HG03520 (cell line): ENCODE results near the gene GNG11.

ENCODE experiments used
- ATAC-seq: cut with Tn5 transposase; IDR thresholded peaks from one replicate; pipeline ENCODE4 v1.9.1; 2021; ENCODE audit warnings: mild to moderate bottlenecking, moderate library complexity; ENCODE audit not compliant: unreplicated experiment

Gene GNG11

DNA sequence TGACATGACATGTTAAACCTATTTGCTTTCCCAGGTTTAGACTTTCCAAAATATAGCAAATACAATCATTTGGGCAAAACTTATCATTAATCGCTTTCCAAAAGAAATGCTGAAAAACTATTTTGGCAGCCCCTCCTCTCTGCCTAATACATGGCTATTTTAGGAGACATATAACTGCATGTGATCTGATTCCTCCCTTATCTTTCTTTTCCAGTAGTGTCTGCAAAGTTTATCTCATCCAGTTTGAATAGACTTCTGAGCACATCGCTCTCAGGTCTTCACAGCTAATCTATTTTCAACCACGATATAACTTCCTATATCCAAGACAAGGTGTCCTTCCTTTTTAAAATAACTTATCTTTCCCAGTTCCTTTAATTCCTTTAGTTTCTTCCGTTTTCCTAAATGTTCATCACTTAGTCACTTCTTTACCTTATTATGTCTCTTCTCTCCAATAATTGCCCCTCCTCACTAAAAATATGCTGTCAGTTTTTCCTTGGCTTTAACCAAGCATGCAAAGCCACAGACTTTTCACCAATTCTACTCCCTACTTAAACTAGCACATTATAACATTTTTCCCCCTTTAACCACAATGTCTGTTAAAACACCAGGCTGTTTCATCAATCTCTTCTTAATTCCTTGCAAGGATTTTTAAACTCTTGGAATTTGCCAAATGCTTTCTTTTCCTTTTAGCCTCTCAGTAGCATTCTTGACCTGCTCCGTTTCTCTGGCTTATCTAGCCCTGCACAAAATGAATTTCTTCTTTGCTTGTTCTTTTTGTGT is 24.4 kb downstream of the GNG11 start:
- ATAC-seq = no peak

DNA sequence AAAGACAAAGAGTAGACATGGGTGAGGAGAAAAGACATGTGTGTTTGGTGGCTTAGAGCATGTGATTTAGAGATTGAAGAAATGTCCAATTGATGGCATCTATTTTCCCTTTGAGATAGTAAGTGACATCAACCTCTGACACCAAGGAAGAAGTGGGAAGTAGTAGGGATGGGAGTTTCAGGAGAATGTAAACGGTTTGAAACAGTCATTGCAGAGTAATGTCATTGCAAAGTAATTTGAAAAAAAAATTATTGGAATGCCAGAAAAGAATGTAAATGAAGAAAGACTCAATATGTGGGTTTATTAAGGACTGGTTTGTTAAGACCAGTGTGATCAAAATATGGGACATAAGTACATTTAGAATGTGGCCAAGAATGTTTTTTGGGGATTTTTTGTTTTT is 26.6 kb downstream of the GNG11 start:
- no peak for ATAC-seq

- no peak for ATAC-seq
Measured at GRCh38 chr7:93948873-93949272, 27.3 kb downstream of the GNG11 start.

- ATAC-seq = no peak
Measured at GRCh38 chr7:93949423-93949822, 27.9 kb downstream of the GNG11 start.

DNA sequence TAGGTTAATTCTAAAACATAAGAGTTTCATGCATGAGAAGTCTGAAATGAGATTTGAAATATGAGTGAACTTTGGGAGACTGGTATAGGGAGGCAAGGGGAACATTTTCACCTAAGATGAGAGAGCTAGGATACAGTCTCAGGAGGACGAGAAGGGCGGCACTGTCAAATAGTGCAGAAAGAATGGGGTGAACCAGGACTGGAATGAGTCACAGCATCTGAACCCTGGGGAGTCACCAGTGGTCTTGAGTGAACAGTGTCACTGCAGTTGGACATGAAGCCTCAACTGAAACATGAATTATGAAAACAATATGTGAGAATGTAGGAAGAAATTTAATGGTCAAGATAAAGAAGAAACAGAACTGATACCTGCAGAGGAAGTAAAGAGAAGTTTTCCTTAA is 33.8 kb downstream of the GNG11 start:
- peak; percentile 93 for ATAC-seq

DNA sequence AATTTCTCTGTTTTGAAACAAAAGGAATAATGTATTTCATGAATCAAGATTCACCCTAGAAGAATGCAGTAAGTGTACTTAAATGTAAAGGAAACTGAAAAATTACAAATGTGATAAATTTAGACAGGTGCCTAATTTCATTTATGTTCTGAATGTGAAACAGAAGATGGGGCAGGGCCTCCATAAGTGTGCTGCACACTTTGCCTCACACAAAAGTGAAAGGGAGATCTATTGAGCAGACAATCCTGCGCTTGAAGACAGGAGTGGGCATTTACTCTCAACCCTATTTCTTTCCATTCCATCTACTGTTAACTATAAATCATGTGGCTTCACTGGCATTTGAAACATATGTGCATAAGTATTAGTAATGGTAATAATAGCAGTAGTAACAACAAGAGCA is 36.2 kb downstream of the GNG11 start:
- ATAC-seq = no peak

DNA sequence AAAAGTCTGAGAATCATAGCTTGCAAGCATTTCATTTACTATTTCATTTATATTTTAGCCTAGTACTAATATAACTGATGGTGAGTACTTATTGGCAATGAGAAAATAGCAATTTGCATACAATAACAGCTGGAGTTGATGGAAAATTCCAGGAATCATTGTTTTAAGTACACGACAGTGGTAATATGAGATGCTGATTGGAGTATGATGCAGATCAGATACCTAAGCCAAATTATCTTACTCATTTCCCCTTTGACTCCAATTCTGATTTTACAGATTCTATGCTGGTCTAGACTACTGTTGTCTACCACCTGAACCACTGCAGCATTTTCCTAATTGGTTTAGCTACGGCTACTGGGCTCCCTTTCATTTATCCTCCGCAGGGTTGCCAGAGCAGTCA is 36.7 kb downstream of the GNG11 start:
- no peak for ATAC-seq

DNA sequence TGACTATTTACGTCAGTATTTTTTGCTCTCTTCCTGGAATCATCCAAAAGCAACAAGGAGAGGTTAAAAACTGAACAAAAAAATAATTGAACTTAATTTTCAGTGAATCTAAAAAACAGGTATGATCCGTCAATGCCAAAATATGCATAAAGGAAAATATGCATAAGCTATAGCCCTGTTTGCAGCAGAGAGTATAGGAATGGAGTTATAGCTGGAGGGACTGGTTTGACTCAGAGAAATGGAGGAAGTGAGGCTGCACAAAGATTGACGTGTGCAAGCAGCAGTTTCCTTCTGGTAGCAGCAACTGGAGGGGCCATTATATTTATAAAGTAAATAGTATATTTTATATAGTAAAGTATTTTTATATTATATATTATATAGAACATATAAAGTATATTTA is 37.1 kb downstream of the GNG11 start:
- no peak for ATAC-seq

GRCh38 chr7:93960986-93961385 is 39.5 kb downstream of the GNG11 start:
- no peak for ATAC-seq

DNA sequence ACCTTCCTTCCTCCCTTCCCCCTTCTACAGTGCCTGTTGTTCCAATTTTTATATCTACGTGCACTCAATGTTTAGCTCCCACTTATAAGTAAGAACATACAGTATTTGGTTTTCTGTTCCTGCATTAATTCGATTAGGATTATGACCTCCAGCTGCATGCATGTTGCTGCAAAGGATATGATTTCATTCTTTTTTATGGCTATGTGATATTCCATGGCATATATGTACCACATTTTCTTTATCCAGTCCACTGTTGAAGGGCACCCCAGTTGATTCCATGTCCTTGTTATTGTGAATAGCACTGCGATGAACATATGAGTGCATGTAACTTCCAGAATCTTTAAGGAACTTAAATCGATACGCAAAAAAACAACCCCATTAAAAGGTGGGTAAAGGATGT is 42.7 kb downstream of the GNG11 start:
- no peak for ATAC-seq

DNA sequence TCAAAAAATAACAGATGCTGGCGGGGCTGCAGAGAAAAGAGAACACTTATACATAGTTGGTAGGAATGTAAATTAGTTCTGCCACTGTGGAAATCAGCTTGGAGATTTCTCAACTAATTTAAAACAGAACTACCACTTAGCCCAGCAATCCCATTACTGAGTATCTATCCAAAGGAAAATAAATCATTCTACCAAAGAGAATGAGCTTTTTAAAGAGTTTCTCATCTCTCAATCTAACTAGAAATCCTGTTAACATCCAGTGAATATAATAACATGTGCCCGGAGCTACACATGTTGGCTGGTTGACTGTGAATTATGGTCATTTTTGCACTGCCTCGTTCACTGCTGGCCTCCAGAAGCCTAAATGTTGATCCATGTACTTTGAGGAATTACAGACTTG is 43.3 kb downstream of the GNG11 start:
- ATAC-seq = no peak

- no peak for ATAC-seq
Measured at GRCh38 chr7:93968911-93969620, 47.5 kb downstream of the GNG11 start.

DNA sequence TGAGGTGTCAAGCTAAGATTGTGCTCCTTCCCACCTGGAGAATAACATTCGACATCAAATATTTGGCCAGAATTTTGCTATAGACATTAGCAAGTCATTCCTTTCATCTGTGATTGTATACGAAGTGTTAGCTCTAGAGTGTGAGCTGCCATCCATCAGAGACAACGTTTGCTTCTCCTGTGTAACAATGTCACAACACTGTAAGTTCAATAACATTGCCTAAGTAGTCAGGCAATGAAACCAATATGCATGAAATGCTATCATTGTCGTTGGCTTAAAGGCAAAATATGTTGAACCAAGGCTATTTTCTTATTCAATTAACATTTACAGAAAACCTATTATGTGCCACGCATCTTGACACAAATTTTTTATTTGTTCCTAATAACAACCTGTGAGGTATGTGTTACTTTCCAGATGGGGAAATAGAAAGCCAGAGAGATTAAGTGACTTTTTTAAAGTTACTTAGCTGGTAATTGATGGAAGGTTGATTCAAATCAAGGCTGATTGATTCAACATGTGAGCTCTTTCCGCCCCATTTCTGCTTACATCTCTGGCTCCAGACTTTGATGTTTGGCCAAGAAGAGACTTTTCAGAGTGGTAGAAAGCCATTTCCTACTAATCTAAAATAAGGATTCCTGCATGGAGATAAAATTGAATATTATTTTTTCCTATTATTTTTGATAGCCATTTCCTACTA is 50.6 kb downstream of the GNG11 start:
- ATAC-seq = no peak

DNA sequence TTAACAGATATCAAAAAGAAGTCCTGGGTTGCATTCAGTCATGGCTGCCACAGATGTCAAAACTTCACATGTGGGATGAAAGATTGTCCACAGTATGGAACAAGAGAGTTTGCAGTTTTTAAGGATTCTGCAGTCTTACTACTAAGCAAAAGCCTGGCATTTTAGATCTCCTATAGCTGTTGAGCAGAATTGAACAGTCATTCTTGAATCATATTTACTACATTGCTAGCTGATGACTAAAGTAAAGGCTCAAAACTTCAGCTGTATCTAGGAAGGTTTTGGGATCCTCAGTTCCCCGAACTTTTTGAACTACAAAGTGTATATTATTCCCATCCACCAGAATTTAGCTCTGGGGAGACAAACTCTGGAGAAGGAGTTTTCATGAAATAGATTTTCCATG is 51.6 kb downstream of the GNG11 start:
- ATAC-seq = no peak

GRCh38 chr7:93977211-93977950 is 55.8 kb downstream of the GNG11 start:
- ATAC-seq = no peak
